Retinal pigment epithelial cell (primary cell): ENCODE data around the gene GOLT1A.

Experiments used
- DNase-seq: peaks from one replicate; pipeline ENCODE4 v3.0.0-alpha.2; 2010; ENCODE audit warnings: low read depth
- H3K4me3 ChIP-seq: 2 replicates; pipeline ENCODE4 v1.5.1; 2011; ENCODE audit warnings: mild to moderate bottlenecking, low read length, control low read depth, moderate library complexity
- TF ChIP-seq, protein P1 (sequence below): conservative IDR thresholded peaks from 2 replicates; pipeline ENCODE4 v1.5.1; 2011; ENCODE audit warnings: low read depth, low read length, control low read depth, inconsistent platforms

The GOLT1A gene

DNA sequence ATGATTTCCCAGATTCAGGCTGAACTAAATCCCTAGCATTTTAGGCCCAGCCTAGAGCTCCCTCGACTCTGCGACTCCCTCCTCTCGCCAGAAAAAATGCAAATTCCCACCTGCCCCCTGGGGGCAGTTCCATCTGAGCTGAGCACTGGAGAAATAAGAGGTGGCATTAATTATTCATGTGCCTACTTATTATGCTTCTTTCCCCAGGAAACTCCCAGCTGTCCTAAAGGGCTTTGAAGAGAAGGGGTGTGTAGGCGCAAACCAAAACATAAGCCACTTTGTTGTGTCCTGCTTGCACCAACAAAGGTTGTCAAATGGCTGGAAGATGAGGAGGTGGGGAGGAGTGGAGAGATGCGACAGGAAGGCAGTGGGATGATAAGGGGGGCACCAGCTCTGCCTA lies 41.4 kb upstream of the GOLT1A start:
- TF ChIP-seq, protein P1, sequence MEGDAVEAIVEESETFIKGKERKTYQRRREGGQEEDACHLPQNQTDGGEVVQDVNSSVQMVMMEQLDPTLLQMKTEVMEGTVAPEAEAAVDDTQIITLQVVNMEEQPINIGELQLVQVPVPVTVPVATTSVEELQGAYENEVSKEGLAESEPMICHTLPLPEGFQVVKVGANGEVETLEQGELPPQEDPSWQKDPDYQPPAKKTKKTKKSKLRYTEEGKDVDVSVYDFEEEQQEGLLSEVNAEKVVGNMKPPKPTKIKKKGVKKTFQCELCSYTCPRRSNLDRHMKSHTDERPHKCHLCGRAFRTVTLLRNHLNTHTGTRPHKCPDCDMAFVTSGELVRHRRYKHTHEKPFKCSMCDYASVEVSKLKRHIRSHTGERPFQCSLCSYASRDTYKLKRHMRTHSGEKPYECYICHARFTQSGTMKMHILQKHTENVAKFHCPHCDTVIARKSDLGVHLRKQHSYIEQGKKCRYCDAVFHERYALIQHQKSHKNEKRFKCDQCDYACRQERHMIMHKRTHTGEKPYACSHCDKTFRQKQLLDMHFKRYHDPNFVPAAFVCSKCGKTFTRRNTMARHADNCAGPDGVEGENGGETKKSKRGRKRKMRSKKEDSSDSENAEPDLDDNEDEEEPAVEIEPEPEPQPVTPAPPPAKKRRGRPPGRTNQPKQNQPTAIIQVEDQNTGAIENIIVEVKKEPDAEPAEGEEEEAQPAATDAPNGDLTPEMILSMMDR = no peak
- DNase-seq = no peak
- no peak overlapping the region for H3K4me3 ChIP-seq

DNA sequence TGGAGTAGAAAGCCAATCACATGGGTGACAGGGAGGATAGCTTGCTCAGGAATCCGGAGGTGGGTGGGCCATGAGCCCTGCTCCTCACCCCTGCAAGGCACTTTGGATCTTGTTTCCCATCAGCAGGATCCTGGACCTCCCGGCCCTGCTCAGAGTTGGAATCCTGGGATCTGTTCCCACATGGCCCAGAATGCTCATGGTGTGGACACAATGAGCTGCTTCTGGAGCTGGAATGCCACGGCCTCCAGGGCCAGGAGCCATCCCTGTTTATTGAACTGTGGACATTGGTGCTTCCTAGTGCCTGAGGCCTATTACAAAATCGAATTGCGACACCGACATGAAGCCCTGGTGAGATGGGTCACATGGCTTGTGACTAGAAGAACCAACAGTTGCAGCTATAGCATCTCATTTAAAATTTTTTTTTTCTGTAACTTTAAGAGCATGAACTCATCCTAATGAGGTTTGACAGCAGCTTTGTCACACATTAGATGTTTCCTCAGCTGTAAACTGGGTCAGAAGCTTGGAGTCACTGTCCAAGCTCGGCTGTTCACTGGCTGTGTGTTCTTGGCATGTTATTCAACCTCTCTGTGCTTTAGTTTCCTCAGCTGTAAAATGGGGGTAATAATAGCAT lies 40.4 kb upstream of the GOLT1A start:
- DNase-seq = no peak
- no peak overlapping the region for H3K4me3 ChIP-seq
- TF ChIP-seq, protein P1 = no peak

DNA sequence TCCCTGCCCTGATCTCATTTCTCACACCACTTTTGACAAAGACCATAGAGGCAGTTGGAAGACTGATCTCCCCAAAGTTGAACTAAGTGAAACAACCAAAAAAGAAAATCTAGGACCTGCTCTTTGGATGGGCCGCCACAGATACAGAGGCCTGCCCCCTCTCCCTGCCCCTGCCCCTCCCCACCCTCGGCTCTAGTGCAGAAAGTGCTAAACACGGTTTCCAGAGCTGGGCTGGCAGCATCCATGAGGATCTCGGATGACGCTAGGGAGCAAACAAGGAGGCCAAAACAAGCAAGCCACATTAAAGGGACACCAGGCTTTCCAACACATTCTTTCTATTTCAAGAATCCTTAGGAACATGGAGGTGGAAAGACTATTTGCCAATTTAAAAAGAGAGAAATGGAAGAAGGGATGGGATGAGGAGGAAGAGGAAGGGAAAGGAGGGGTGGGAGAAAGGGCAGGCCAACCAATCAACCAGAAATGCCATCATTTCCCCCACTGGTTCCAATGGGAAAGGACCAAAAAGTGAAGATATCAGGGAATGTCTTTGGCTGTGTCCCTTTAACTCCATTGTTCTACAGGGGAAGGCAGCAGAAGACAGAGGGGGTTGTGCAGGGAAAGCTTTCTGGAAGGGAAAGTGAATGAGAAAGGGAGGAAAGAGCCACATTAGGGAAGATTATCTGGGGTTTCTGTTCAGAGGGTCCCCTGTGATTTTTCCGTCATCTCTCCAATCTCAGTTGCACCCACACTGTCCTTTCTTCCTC lies 38.3 kb upstream of the GOLT1A start:
- no peak for DNase-seq
- TF ChIP-seq, protein P1 = no peak
- no peak overlapping the region for H3K4me3 ChIP-seq

DNA sequence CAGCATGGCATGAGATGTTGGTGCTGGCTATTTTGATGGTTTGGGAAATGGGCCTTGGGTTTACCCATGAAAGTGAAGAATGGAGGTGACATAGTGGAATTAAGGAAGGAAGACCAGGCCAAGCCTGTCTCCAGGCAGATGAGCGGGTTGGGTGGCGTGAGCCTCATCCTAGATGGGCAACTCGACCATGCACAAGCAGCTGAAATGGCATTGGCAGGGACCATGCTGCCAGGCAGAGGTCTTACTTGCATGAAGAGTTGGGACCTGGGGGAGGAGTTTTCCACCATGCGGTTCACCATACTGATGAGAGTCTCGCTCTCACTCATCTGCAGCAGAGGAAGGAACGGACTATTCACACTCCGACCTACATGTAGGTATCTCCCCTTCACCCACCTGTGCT lies 37.5 kb upstream of the GOLT1A start:
- TF ChIP-seq, protein P1 = no peak
- no peak overlapping the region for H3K4me3 ChIP-seq
- DNase-seq = no peak

DNA sequence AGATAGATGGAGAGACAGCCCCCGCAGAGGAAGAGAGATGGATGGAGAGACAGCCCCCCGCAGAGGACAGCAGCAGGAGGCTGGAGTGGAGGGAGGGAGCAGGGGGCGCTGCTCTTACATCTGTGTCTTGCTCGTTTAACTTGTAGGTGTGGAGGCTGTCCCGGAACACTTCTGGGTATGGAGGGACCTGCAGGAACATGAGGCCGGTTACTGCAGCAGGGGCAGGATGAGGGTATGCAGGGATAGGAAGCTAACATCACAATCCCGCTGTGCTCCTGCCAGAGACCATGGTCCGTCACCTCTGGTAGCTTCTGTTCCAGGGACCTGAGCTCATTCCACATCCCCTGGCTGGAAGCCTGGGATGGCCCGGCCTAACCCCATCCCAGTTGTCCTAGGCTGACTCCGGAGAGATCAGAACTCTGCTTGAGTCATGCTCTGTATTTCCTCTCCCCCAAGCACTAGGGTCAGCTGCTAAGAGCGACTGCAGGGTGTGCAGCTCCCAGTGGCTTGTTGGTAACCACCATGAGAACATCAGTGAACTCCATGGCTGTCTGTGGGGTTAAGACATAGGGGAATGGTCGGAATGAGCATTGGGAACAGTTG lies 36.7 kb upstream of the GOLT1A start:
- TF ChIP-seq, protein P1 = no peak
- no peak for DNase-seq

DNA sequence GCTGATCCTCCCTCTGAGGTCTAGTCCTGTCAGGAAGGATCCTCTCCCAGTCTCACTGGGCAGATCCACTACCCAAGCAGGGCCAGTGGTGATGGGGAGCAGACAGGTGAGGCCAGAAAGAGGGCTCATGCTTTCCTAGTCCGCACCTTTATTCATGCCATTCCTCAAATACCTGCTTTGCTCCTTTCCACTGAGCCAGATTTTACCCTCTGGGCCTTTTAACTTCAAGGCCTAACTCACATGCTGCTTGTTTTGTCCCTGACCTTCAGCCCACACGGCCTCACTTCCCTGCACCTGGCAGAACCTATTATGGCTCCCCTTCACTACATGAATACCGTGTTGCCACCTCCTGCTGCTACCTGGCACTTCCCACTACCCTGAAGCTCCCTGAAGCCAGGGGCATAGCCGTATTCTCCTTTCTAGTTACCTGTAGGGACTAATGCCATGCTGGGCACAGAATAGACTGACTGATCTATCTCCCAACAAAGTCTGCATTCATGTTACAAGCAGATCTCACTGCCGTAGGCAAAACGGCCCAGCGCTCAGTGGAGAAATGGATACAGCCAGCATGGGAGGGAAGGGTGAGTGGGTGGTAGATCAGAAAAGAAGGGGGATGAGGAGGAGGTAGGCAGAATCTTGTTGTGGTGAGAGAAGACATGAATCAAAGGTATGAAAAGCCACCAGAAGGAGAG lies 36.1 kb upstream of the GOLT1A start:
- H3K4me3 ChIP-seq = no peak overlapping the region
- TF ChIP-seq, protein P1 = no peak
- no peak for DNase-seq

More for the DNA sequence above, 36.7 kb upstream of the GOLT1A start:
- H3K4me3 ChIP-seq = no peak overlapping the region
